GM18867 (cell line): ENCODE data around the gene PTPN20.
A peak's percentile ranks its signal among the peaks of the same experiment; 100 is the strongest.
"Not testable (repeated sequence)": the region's sequence is repeated elsewhere in the genome, so short reads cannot be mapped to it uniquely, and the experiment has no call there.

Source experiments
- ATAC-seq: cut with Tn5 transposase; IDR thresholded peaks from one replicate; pipeline ENCODE4 v1.9.1; 2021; ENCODE audit warnings: mild to moderate bottlenecking, moderate library complexity; ENCODE audit not compliant: unreplicated experiment

Gene PTPN20

DNA sequence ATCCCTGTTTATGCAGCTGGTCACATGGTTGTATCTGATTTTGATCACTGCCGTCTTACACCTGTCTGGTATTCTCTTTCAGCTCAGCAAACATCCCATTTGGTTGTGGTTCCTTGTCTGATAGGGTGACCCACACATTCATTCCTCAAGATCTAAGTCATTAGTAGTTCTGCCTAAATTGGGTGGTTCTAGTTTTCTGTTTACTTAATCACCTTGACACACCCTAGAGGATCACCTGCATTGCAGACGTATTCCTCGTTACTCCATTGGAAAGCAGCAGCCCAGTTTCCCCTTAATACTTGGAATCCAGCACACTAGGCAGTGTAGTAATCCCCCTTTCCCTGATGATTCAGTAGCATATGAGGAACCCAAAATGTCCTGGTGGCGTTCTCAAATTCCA lies 41.3 kb downstream of the PTPN20 start:
- ATAC-seq = not testable (repeated sequence)

DNA sequence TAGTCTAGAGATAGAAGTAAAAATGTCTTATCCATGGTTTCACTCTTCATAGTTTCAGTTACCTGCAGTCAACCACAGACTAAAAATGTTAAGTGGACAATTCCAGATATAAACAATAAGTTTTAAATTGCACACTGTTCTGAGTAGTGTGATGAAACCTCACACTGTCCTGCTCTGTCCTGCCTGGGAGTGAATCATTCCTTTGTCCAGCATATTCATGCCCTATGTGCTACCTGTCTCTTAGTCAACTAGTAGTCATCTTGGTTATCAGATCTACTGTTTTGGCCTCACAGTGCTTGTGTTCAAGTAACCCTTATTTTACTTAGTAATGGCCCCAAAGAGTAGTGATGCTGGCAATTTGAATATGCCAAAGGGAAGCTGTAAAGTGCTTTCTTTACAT lies 49.5 kb downstream of the PTPN20 start:
- not testable (repeated sequence) for ATAC-seq

DNA sequence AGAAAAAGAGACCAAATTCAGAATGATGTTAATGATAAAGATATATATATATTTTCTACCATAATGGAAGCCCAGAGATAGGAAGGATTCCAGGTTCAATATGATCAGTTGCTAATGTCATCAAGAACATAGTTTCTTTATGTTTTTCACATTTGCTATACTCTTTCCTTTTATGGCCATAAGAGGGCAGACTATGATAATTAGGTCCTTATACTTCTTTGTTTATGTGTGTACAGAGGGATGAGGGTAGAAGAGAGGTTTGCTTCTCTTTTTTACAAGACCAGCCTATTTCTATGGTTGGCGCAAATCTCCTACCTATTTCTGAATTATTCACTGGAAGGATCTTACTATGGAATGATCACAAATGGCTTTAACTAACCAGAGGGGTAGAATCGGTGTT lies 52.1 kb downstream of the PTPN20 start:
- not testable (repeated sequence) for ATAC-seq

DNA sequence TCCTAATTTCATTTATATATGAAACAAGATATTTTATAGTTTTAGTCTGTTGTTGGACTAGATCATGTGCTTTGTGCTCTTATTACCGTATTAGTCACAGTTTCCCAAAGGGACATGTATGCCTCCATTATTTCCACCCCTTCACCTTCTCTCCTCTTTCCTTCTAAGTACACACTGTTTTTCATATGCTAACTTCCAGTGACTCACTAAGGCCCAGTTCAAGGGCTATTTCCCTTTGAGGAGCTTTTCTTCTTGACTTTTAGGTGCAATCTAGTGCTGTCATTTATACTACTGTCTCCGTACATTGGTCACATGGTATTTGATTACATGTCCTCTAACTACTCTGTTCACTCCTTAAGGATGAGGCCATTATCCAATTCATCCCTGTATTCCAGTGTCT lies 55.8 kb downstream of the PTPN20 start:
- ATAC-seq = not testable (repeated sequence)

DNA sequence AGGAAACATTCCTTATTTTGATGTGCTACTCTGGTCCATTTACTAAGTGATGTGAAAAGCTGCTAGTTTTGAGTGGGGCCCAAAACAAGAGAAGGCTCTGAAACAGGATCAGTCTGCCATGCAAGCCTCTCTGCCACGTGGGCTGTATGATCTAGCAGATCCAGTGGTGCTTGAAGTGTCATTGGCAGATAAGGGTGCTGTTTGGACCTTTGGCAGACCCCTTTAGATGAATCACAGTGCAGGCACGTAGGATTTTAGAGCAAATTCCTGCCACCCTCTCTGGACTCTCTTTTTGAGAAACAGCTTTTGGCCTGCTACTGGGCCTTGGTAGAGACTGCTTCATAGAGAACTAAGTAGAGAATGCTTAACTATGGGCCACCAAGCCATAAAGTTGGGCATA lies 69.0 kb downstream of the PTPN20 start:
- ATAC-seq = not testable (repeated sequence)

DNA sequence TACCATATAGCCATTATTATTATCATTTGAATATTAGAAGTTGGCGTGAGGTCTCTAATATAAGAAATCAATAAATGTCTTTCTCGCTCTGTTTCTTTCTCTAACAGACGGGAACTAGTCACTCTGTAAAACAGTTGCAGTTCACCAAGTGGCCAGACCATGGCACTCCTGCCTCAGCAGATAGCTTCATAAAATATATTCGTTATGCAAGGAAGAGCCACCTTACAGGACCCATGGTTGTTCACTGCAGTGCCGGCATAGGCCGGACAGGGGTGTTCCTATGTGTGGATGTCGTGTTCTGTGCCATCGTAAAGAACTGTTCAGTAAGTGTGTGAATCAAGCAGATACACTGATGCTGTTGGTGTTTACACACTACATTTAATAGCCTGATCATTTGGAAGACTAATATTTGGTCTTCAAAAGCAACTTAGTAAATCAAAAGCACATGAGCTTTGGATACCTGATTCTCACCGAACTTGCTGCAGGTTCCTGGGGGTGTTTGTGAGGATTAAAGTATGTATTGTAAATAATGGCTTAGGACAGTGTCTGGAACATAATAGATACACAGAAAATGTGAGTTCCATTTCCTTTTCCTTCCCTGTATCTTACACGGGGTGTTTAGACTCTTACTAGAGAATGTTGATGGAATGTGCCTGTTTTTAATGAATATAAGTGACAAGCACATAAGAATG lies 76.2 kb downstream of the PTPN20 start:
- ATAC-seq = peak; percentile 99

DNA sequence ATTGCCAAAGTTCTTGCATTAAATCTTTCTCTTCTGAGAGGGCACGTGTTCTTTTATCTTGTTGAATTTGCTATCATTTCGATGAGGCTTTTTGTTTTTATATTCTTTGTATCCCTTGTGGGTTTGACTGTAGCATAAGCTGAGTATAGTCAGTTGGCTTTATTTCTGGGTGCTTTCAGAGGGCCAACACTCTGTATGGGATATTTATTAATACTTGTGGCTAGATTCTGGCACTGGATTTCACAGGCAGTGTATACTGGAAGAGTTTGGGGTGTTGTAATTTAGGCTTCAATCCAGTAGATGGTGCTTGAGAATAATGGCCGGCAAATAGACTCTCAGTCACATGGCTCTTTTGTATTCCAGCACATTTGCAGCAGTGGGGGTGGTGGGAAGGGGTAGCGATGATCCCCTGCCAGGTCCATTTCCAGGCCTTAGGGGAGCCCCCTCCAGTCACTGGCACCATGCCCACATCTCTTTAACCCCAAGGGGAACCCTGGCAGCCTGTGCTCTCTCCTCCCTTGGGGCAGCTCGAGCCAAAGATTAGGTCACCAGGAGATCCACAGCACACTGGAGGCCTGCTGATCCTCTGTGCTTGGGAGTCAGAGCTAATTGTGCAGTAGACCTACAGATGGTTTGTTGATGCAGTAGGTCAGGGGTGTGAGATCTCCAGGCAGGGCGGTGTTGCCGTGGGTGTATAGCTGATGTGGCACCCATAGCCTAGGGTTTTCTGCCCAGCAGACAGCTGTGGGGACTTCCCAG lies 81.8 kb downstream of the PTPN20 start:
- ATAC-seq = no peak

DNA sequence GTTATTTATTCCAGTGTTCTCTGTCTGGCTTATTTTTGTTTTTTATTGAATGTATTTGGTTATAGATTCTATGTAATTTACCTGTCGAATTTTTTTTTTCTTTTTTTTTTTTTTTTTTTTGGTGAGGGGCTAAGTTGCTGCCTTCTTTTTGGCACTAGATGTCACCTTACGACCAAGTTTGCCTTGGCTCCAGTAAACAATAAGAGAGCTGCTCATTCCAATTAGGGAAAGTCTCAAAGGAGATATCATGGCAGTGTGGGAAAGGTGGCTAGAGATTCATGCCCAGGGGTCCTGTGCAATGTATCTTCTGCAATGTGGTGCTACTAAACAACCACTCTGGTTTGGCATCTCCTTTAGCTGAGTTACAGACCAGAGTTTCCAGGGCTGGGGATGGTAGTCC lies 84.0 kb downstream of the PTPN20 start:
- no peak for ATAC-seq

DNA sequence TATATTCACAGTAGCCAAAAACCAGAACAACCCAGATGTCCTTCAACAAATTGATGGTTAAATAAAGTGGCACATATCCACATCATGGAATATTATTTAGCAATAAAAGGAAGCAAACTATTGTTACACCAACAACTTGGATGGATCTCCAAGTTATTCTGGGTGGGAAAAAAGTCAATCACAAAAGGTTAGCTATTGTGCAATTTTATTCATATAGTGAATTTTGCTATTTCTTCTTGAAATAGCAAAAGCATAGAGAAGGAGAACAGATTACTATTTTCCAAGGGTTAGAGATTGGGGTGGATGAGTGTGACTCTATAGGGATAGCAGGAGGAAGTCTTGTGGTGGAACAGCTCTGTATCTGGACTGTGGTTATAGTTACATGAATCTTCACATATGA lies 87.0 kb downstream of the PTPN20 start:
- no peak for ATAC-seq

DNA sequence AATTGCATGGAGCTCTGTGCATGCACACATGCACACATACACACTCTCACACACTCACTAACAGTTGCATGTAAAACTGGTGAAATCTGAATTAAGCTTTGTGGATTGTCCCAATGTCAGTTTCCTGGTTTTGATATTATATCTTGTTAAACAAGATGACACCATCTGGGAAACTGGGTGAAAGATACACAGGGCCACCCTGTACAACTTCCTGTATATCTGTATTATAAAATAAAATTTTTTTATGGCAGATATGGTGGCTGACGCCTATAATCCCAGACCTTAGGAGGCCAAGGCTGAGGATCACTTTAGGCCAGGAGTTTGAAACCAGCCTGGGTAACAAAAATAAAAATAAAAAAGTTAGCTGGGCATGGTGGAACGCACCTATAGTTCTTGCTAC lies 87.4 kb downstream of the PTPN20 start:
- no peak for ATAC-seq

DNA sequence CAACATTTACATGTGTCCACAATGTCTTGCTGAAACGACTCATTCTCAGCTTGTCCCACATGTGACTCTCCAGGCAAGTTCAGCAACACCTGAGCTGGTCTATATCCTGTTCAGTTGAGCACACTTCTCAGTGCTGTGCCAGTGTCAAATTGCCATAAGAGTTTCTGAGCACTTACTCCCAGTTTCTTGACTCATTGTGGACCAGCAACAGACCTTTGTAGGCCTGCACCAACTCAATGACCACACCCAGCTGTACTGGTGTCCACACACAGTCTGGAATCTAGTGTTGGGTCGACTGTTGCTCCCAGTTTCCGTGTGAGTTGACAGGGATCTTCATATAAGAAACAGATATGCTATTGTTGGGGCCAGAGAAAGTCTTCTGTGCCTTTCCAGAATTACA lies 88.0 kb downstream of the PTPN20 start:
- ATAC-seq = no peak

DNA sequence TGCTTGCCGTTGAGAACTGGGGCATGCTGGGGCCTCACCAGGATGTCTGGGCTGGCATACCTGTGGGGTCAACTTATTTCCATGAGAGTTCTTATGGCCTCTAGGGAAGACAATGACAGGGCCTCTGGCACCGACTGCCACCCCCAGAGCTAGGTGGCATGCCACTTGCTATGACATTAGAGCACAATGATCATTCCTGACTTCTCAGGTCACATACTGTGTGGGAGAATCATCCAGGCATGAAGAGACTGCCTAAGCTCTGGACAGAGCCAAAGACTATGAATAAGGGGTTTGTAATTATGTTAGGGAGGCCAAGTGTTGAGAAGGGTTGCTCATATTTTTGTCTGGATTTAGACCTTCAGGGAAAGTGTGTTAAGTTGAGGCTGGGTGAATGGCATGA lies 97.5 kb downstream of the PTPN20 start:
- no peak for ATAC-seq

DNA sequence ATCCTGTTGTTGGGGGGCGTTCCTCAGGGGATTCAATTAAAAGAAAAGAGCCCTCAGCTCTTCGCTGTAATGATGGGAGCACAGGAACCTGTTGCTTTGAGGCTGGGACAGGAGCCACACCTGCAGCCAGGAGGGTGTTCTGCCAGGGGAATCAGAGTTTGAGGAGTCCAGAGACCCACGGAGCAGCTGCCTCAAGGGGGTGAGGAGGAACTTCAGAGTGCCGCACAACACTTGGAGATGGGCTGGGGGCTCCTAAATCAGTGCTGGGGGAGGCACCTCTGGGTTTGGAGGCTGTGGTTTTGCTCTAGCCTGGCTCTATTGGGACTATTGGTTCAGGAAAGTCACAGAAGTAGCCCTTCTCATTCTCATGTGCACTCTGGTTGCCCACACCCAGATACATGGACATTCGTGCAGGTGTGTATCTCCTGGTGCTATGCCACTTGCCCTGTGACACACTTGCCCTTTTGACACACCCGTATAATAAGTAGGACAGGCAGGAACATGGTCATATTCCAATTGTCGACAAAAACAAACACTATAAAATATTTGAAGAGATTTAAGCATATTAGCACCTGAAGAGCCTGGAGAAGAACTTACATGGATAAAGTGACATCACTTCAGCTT lies 98.1 kb downstream of the PTPN20 start:
- ATAC-seq = no peak

DNA sequence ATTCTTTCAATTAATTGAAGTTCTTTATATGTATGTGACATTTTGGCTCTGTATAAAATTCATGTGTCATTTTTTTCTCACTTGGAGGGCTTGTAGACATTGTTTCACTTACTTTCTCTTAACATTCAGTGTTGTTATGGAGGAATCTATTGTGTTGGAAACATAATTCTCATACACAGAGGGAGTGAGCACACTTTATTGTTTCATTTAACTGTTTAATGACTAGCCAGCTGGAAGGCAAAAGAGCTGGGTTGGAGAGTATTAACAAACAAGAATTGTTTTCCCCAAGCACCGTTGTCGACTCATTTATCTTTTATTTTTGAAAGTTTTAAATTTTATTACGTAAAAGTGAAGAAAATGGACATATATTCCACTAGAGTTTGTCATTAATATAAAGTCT lies 98.8 kb downstream of the PTPN20 start:
- no peak for ATAC-seq

DNA sequence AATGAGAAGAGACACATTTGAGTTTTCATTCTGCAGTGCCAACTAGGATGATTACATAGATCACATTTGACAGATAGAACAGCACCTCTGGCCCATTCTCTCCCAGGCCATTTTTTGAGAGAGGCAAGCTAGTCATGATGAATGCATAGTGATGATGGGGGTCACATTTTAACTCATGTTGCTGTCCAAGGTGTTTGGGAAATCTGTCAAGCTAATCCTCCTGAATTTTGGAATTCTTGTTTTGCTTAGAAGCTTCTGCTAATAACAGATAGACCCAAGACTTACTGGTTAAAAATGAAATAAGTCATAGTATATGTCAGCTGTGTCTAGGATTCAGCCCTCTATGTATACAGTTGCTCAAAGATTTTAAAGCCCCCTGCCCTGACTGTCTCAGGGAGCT lies 101.0 kb downstream of the PTPN20 start:
- ATAC-seq = no peak

DNA sequence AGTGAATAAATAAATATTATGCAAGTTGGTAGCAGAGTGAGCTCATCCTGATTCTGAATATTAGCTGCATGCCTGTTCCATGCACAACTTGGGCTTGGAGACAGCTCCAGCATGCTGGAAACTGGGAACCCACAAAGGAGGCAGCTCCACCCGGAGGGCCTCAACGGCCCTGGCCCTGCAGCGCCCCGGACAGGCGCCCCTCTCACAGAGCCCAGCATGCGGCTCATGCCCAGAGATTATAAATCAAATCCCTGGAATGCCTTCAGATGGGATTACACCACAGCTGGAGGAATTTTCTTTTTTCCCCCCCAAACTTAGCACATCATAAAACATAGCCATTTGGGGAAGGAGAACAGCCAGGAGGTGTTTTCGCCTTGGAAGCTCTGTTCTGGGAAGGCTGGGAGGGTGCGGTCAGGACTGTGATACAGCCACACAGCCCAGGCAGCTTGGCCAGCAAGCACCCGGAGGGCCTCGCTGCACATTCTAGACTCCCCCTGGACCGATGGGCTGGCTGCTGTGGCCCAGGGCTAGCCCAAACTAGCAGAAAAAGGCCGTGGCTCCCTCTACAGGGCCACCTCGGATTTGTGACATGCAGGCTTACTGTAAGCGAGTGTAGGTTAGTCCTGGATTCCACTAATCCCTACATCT lies 102.4 kb downstream of the PTPN20 start:
- ATAC-seq = no peak

DNA sequence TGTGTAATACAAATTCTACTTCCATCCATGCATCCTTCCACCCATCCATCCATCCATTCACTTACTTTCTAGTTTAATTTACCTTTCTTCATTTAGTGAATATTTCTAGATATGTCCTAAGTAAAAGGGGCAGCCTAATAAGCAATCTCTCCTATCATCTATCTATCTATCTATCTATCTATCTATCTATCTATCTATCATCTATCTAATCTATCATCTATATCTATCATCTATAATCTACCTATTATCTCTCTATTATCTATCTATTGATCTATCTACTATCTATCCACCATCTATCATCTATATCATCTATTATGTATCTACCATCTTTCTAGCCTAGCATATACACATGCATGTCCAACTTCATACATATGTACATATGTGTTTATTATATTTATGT lies 104.2 kb downstream of the PTPN20 start:
- no peak for ATAC-seq

DNA sequence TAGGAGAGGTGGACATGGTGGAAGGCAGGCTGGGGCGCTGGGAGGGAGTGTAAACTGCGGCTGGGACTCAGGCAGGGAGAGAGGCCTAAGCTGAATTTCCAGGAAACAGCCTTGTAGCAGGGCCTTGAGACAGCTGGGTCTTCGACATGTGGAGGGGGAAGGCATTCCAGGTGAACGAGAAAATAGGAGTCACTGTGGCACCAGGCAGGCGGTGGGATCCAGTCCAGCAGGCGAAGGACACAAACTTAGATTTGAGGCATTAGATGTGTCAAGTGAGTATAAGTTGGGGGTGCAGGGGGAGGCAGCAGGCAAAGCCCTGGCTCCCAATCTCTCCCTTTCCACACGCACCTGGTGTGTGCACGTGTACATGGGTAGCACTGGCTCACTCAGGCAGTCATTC lies 105.3 kb downstream of the PTPN20 start:
- ATAC-seq = no peak

DNA sequence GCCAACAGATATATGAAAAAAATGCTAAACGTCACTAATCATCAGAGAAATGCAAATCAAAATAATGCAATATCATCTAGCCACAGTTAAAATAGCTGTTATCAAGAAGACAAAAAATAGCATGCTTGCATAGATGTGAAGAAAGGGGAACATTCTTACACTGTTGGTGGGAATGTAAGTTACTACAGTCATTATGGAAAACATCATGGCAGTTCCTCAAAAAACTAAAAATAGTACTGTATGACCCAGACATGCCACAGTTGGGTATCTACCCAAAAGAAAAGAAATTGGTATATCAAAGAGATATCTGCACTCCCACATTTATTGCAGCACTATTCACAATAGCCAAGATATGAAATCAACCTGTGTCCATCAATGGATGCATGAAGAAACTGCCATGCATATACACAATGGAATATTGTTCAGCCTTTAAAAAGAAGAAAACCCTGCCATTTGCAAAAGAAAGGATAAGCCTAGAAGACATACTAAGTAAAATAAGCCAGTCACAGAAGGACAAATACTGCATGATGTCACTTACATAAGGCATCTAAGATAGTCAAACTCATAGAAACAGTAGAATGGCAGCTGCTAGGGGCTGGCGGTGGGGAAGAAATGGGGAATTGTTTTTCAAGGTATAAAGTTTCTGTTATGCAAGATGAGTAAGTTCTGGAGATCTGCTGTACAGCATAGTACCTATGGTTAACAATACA lies 107.0 kb downstream of the PTPN20 start:
- ATAC-seq = no peak

DNA sequence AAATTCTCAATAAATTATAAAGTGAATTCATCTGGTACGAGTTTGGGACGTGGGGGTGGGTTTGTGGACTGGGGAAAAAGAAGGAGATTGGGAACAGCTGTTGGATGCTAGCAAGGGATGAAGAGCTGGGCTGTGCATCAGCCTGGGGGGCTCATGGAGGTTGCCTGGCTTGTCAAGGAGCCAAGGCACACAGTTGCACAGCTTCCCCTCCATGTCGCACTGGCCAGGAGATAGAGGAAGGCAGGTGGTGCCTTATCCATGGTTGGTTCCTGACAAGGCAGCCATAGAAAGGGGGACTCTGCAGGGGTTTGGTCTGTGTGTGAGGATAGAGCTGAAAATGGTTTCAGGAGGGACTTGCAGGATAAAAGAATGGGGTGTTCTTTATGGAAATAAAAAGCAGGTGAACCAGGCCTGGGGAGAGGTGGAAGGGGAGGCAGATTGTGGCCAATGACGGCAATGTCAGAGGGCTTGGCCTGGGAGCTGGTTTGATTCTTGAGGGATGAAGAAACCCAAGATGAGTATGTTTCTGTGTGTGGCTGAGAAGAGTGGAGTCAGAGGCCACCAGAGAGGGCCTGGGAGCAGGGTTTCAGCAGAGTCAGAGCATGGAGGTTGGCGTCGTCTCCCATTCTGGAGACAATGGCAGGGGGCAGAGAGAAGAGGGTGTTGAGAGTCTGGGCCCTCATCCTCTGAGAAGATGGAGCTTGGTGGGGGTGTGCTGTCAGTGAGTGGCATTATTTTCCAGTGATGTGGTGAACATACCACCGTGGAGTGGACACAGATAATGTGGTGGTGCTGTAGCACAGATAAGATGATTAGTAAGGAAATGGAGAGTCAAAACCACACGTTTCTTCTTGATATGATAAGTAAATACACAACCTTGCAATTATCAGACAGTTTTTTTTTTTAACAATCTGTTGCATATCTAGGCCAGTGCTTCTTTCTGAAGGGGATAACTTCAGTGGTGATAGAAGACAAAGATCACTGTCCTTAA lies 108.2 kb downstream of the PTPN20 start:
- ATAC-seq = no peak
